Caco-2 (cell line): ENCODE results near the gene TMEM151A. TPM values are rescaled to one million over a fixed set of nuclear protein-coding genes. Genes with fewer than 3 reads are reported as not detected.

Source experiments
- BruUV-seq: library from RNA; stranded (reverse); fragments of 400-500 nt; replicated peaks from 2 replicates; lab custom pipeline; 2021; lab: Mats Ljungman, UMichigan
- CTCF ChIA-PET: fragments of 300-600 bp; sonication (Branson Sonifier 250); formaldehyde crosslinking; loops from one replicate; lab custom pipeline; 2022; ENCODE audit warnings: antibody characterized with exemption; lab: Charles Lee
- POLR2A ChIA-PET: fragments of 300-600 bp; sonication (Branson Sonifier 250); formaldehyde crosslinking; loops from one replicate; lab custom pipeline; 2022; ENCODE audit warnings: antibody characterized with exemption; lab: Charles Lee
- DNase-seq, 2 experiments: peaks; one replicate each; pipeline versions ENCODE4 v3.0.0 to v3.0.0-alpha.2; 2020 to 2022
- H3K27me3 ChIP-seq: replicated peaks from 2 replicates; pipeline ENCODE4 v1.6.0; 2011; ENCODE audit warnings: low read length; ENCODE audit not compliant: control insufficient read depth, insufficient read depth
- H3K36me3 ChIP-seq: 2 replicates; pipeline ENCODE4 v1.5.1; 2011; ENCODE audit warnings: low read length; ENCODE audit not compliant: control insufficient read depth, insufficient read depth
- H3K4me1 ChIP-seq: fragments of 250-450 bp; sonication (Bioruptor Pico); 2 replicates; pipeline ENCODE4 v1.5.1; 2020; ENCODE audit warnings: mild to moderate bottlenecking
- H3K4me3 ChIP-seq: 2 replicates; pipeline ENCODE4 v1.5.1; 2011; ENCODE audit warnings: low read depth, mild to moderate bottlenecking, control low read depth, low read length
- H3K9me3 ChIP-seq: fragments of 250-450 bp; sonication (Bioruptor Pico); 2 replicates; pipeline ENCODE4 v1.5.1; 2020; ENCODE audit warnings: mild to moderate bottlenecking, moderate library complexity
- H3K27ac Mint-ChIP-seq: one replicate; pipeline ENCODE4 v1.8.0; 2022; ENCODE audit warnings: mixed read lengths; ENCODE audit not compliant: unreplicated experiment
- H3K27me3 Mint-ChIP-seq: one replicate; pipeline ENCODE4 v1.8.0; 2022; ENCODE audit warnings: mixed read lengths; ENCODE audit not compliant: insufficient read depth, unreplicated experiment
- H3K36me3 Mint-ChIP-seq: one replicate; pipeline ENCODE4 v1.8.0; 2022; ENCODE audit warnings: mild to moderate bottlenecking, mixed read lengths; ENCODE audit not compliant: insufficient read depth, unreplicated experiment
- H3K4me1 Mint-ChIP-seq: one replicate; pipeline ENCODE4 v1.8.0; 2022; ENCODE audit warnings: low read depth, mixed read lengths; ENCODE audit not compliant: unreplicated experiment
- H3K4me3 Mint-ChIP-seq: one replicate; pipeline ENCODE4 v1.8.0; 2022; ENCODE audit warnings: mild to moderate bottlenecking, moderate library complexity, mixed read lengths; ENCODE audit not compliant: unreplicated experiment
- H3K9me3 Mint-ChIP-seq: one replicate; pipeline ENCODE4 v1.8.0; 2022; ENCODE audit warnings: mixed read lengths; ENCODE audit not compliant: unreplicated experiment
- CTCF ChIP-seq, 2 experiments: fragments of 200-600 bp in 1 of 2; IDR thresholded peaks; 1 replicate in 1 of 2; 2 replicates in 1 of 2; pipeline versions ENCODE4 v1.5.1 to v1.8.0; 2011 to 2022; ENCODE audit warnings: antibody characterized with exemption in 1 of 2, control low read depth in 1 of 2, inconsistent platforms in 1 of 2, low read depth in 1 of 2, low read length in 1 of 2, mild to moderate bottlenecking in 1 of 2, moderate library complexity in 1 of 2; ENCODE audit not compliant: insufficient read depth in 1 of 2, severe bottlenecking in 1 of 2, unreplicated experiment in 1 of 2
- intact Hi-C: fragments of 100-400 bp; cut with micrococcal nuclease; formaldehyde crosslinking; loops from one replicate; pipeline ENCODE4 v1.10.0; 2022; ENCODE audit not compliant: unreplicated experiment
- total RNA-seq: library from RNA; stranded (reverse); gene quantifications from 2 replicates; pipeline ENCODE4 v1.2.3, GENCODE V29; 2022

Gene TMEM151A
- total RNA-seq, 1 experiment from 2014 or later = 0.68 TPM

GRCh38 chr11:66272596-66272995, 19.1 kb upstream of the TMEM151A start:
- intact Hi-C loops = no loop called here
- DNase-seq = no peak
- Histone ChIP-seq H3K36me3 (peaks cover 5% of the 10 kb centered on the region), H3K4me3 (no peak overlapping the region), H3K27me3 (no peaks in the 10 kb centered on the region), H3K9me3 (no peaks in the 10 kb centered on the region), H3K4me1 (peaks cover 6% of the 10 kb centered on the region)
- Mint-ChIP-seq H3K4me1 (no peaks in the 10 kb centered on the region), H3K36me3 (peaks cover 59% of the 10 kb centered on the region), H3K27me3 (no peaks in the 10 kb centered on the region), H3K9me3 (no peaks in the 10 kb centered on the region), H3K27ac (no peak overlapping the region), H3K4me3 (no peak overlapping the region)
- ChIA-PET POLR2A (no interaction called here), CTCF (interaction anchor here (1.2 kb wide), 1 partner anchor 51 kb away, joined by 3 read pairs; no protein-coding TSS in a partner anchor)
- TF ChIP-seq CTCF (IDR thresholded peaks at IDR 0.05; ENCODE audit: insufficient read depth in 1 of 2, low read depth in 1 of 2, low read length in 1 of 2, severe bottlenecking in 1 of 2, unreplicated experiment in 1 of 2) = no peak
- no TSS peak for BruUV-seq

GRCh38 chr11:66274219-66274618, 17.5 kb upstream of the TMEM151A start:
- intact Hi-C loops = no loop called here
- H3K4me3 Mint-ChIP-seq = no peak overlapping the region
- no peak for DNase-seq
- peaks cover 5% of the 10 kb centered on the region for H3K36me3 ChIP-seq
- H3K4me1 Mint-ChIP-seq = peaks cover 7% of the 10 kb centered on the region
- no peak for TF ChIP-seq CTCF (IDR thresholded peaks at IDR 0.05; ENCODE audit: insufficient read depth in 1 of 2, low read depth in 1 of 2, low read length in 1 of 2, severe bottlenecking in 1 of 2, unreplicated experiment in 1 of 2)
- BruUV-seq = no TSS peak
- peaks cover 55% of the 10 kb centered on the region for H3K36me3 Mint-ChIP-seq
- no peaks in the 10 kb centered on the region for H3K9me3 ChIP-seq
- CTCF ChIA-PET = no interaction called here
- no peak overlapping the region for H3K4me3 ChIP-seq
- no peak overlapping the region for H3K27ac Mint-ChIP-seq
- H3K4me1 ChIP-seq = peaks cover 7% of the 10 kb centered on the region
- no peaks in the 10 kb centered on the region for H3K27me3 Mint-ChIP-seq
- POLR2A ChIA-PET = no interaction called here
- H3K27me3 ChIP-seq = no peaks in the 10 kb centered on the region
- no peaks in the 10 kb centered on the region for H3K9me3 Mint-ChIP-seq

- POLR2A ChIA-PET = no interaction called here
- Mint-ChIP-seq H3K4me1 (peaks cover 13% of the 10 kb centered on the region), H3K9me3 (no peaks in the 10 kb centered on the region), H3K27ac (no peak overlapping the region), H3K27me3 (no peaks in the 10 kb centered on the region), H3K36me3 (peaks cover 59% of the 10 kb centered on the region), H3K4me3 (no peak overlapping the region)
- no peak for TF ChIP-seq CTCF (IDR thresholded peaks at IDR 0.05; ENCODE audit: insufficient read depth in 1 of 2, low read depth in 1 of 2, low read length in 1 of 2, severe bottlenecking in 1 of 2, unreplicated experiment in 1 of 2)
- Histone ChIP-seq H3K4me1 (peaks cover 7% of the 10 kb centered on the region), H3K36me3 (peaks cover 5% of the 10 kb centered on the region), H3K4me3 (no peak overlapping the region), H3K9me3 (no peaks in the 10 kb centered on the region), H3K27me3 (no peaks in the 10 kb centered on the region)
- DNase-seq = no peak
- intact Hi-C loops = no loop called here
- BruUV-seq = no TSS peak
- CTCF ChIA-PET = no interaction called here
Measured at GRCh38 chr11:66275396-66275795, 16.3 kb upstream of the TMEM151A start.
